MV-4-11 (cell line): ENCODE results near the gene CYP27C1.
A peak's percentile ranks its signal among the peaks of the same experiment; 100 is the strongest.
"Not testable (repeated sequence)": the region's sequence is repeated elsewhere in the genome, so short reads cannot be mapped to it uniquely, and the experiment has no call there.

Experiments used
- DNase-seq: peaks from one replicate; lab custom pipeline; 2025; lab: John Stamatoyannopoulos, UW

The CYP27C1 gene

GRCh38 chr2:127170452-127171197 lies 49.5 kb downstream of the CYP27C1 start:
- DNase-seq, result peak; percentile 20

GRCh38 chr2:127170021-127170420 lies 50.1 kb downstream of the CYP27C1 start:
- peak; percentile 54 for DNase-seq

GRCh38 chr2:127169066-127169660 lies 50.9 kb downstream of the CYP27C1 start:
- DNase-seq, result no peak

- no peak for DNase-seq
Measured at GRCh38 chr2:127166231-127166860, 53.8 kb downstream of the CYP27C1 start.

- DNase-seq, result no peak
Measured at GRCh38 chr2:127165539-127165935, 54.6 kb downstream of the CYP27C1 start.

DNA sequence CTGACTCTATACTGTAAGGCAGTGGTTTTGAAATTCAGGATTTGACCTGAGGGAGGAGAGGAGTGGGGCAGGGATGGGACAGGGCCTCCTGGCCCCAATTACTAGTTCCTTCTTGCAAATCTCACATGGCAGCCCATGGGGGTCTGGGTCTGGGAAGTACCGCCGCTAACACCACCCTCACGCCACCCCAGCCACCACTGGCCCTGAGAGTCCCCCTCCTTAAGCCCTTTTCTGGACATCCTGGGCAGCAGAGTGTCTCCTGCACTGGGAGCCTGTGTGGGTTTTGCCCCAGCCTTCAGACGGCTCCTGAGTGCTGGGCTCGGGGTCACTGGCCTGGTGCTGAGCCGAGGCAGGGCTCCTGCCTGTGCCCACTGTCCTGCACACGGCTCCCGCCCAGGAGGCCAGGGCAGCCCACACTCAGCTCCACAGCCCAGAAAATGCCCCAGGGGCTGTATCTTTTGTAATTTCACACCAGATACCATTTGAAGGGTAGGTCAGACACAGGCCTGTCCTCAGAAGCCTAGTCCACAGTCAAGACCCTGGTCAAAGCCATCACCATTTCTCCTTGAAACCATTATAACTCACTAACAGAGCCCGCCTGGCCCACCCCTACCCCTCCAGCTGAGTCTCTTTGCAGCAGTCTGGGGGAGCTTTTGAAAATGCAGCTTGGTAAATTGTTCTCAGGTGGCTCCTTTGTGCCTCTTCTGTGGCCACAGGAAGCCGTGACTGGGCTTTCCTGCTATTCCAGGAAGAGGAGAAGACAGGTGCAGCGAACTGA lies 55.1 kb downstream of the CYP27C1 start:
- no peak for DNase-seq

GRCh38 chr2:127163921-127164320 lies 56.2 kb downstream of the CYP27C1 start:
- DNase-seq, result no peak

DNA sequence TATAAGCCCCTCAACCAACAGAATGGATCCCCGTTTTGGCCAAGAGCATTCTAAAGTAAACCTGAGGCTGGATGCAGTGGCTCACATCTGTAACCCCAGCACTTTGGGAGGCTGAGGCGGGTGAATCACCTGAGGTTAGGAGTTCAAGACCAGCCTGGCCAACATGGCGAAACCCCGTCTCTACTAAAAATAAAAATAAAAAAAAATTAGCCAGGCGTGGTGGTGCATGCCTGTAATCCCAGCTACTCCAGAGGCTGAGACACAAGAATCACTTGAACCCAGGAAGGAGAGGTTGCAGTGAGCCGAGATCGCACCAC lies 57.1 kb downstream of the CYP27C1 start:
- not testable (repeated sequence) for DNase-seq

DNA sequence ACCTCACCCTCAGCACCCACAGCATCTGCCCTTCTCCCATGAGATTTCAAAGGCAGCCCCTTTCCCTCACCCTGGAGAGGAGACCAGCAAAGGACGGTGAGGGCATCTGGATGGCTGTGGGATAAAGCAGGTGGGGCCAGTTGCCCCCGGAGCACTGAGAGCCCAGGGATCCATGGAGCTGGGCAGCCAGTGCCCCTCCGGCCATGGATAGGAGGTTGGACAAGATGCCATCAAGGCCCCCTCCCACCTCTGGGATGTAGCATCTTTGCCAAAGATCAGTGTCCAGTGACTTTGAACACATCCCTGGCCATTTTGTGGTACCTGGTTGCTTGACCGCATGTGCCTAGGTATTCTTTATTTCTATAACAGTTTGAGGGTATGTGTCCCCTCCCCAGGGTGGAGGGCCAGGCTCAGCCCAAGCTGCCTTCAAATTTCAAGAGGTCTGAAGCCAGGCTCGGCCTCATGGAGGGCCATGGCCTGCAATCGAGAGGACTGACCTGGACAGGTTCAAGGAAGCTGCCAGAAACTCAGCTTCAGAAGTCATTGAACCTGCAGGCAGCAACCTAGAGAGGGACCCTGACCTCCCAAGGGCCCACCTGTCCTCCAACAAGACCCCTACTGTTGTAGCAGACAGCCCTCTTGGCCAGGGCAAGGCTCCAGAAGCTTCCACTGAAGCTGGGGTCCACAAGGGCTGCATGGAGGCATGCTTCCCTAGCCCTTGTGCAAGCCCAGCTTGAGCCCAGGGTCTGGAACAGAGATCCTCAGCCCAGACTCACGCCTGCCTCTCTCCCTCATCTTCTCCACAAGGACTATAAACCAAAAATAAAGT lies 57.6 kb downstream of the CYP27C1 start:
- DNase-seq, result no peak

GRCh38 chr2:127161176-127162136 lies 58.6 kb downstream of the CYP27C1 start:
- DNase-seq, result no peak

DNA sequence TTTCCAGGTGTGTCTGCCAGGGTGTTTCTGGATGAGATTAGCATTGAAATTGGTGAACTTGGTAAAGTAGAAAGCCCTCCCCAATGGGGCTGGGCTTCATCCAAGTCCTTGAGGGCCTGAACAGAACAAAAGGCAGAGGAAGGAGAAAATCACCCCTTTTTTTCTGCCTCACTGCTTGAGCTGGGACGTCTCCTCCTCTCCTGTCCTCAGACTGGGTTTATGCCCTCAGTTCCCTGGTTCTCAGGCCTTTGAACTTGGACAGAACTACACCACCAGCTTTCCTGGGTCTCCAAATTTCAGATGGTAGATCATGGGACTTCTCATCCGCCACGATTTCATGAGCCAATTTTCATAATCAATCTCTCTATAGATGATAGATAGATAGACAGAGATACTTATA lies 59.4 kb downstream of the CYP27C1 start:
- no peak for DNase-seq

DNA sequence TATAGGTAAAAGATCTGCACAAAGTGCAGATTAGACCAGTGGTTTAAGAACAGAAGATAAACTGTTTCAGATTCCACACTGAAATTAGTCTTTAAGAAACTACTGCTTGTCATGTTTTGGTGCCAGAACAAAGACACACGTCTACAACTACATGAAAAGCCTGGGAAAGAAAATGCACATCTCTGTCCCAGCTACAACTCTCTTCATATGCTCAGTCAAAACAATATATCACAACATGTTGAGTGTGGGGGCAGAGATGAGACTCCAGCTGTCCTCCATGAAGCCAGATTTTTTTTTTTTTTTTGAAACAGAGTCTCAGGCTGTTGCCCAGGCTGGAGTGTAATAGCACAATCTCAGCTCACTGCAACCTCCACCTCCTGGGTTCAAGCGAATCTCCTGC lies 60.6 kb downstream of the CYP27C1 start:
- no peak for DNase-seq

DNA sequence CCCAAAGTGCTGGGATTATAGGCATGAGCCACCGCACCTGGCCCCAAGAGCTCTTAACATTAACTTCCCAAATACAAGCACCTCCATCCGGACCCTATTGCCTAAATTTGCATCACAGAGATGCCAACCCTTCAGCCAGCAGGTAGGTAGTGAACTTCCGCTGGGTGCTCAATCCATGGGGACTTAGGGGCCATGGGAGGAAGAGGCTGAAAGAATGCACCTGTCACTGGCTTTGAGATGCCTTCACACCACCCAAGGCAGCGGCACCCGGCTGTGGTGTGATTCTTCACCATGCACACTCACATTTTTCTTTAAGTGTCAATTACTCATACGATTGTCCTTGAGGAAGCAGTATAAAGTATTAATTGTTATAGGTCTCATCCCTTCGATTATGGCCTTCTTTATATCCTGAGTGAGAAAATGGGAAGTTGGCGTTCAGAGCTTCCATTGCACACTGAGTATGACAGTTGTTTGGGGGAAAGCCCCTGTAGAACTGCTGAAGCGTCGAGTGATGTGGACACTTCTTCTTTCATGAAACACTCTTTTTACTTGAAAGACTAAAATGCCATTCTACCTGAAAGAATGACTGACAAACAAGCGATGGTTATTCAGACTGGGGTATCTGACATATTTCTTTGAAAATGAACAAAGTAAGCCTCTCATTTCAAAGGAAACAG lies 61.3 kb downstream of the CYP27C1 start:
- DNase-seq, result peak; percentile 49

GRCh38 chr2:127157651-127158485 lies 62.2 kb downstream of the CYP27C1 start:
- no peak for DNase-seq

DNA sequence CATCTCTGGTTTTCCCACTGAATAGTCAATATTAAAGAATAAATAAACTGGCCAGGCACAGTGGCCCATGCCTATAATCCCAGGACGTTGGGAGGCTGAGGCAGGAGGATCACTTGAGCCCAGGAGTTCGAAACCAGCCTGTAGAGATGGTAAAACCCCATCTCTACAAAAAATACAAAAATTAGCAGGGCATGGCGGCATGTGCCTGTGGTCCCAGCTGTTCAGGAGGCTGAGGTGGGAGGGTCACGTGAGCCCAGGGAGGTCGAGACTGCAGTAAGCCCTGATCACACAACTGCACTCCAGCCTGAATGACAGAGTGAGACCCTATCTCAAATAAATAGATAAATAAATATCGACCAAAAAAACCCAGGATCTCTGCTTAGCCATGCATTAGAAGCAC lies 63.0 kb downstream of the CYP27C1 start:
- DNase-seq, result no peak

GRCh38 chr2:127155947-127156346 lies 64.2 kb downstream of the CYP27C1 start:
- DNase-seq, result no peak

DNA sequence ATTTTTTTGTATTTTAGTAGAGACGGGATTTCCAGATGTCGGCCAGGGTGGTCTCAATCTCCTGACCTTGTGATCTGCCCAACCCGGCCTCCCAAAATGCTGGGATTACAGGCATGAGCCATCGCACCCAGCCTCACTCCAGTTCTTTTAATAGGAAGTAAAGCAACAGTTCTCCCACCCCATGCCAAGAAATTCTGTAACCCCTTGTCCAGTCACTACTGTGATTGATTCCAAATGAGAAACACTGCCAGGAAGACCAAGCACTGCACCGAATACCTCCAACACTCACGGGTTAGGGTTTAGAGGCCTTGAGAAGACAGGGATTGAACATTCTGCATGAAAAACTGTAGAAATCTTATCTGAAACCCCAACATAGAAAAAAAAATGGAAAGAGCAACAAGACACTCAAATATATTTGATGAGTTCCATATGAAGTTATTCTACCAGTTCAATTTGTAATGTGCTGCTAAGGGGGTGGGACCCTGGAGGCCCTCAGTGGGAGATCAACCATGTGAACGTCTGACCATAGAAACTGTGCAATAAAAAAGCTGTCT lies 65.0 kb downstream of the CYP27C1 start:
- DNase-seq, result no peak

- DNase-seq, result no peak
Measured at GRCh38 chr2:127154396-127154795, 65.7 kb downstream of the CYP27C1 start.

- DNase-seq, result peak; percentile 36
Measured at GRCh38 chr2:127153691-127154158, 66.4 kb downstream of the CYP27C1 start.
